Small intestine (tissue), 7 donors: ENCODE measurements around the gene OGFOD2. TPM values are rescaled to one million over a fixed set of nuclear protein-coding genes. Genes with fewer than 3 reads are reported as not detected.

Experiments used
- DNase-seq, 2 donors: peaks; one replicate each; pipeline versions ENCODE4 v3.0.0 to v3.0.0-alpha.2; 2013
- FAIRE-seq: peaks from 2 replicates; lab custom pipeline; 2012; peaks lifted over from hg19 to GRCh38; lab: Jason Lieb, UNC
- H3K27ac ChIP-seq, 3 donors: one replicate each; pipeline ENCODE4 v1.5.1; 2013; ENCODE audit warnings: low read length in 2 of 3, mild to moderate bottlenecking in 2 of 3, control low read depth in 1 of 3, inconsistent platforms in 1 of 3, low read depth in 1 of 3, moderate library complexity in 1 of 3
- H3K27me3 ChIP-seq, 3 donors: one replicate each; pipeline ENCODE4 v1.6.1; 2013; ENCODE audit warnings: low read length in 3 of 3, inconsistent platforms in 1 of 3; ENCODE audit not compliant: control insufficient read depth in 3 of 3, insufficient read depth in 3 of 3
- H3K36me3 ChIP-seq, 3 donors: one replicate each; pipeline ENCODE4 v1.6.1; 2013; ENCODE audit warnings: low read length in 3 of 3, inconsistent platforms in 1 of 3, low read depth in 1 of 3, mild to moderate bottlenecking in 1 of 3, moderate library complexity in 1 of 3; ENCODE audit not compliant: control insufficient read depth in 3 of 3, insufficient read depth in 2 of 3
- H3K4me1 ChIP-seq, 3 donors: one replicate each; pipeline ENCODE4 v1.6.1; 2013; ENCODE audit warnings: low read length in 2 of 3, inconsistent platforms in 1 of 3, low read depth in 1 of 3, mild to moderate bottlenecking in 1 of 3, moderate library complexity in 1 of 3; ENCODE audit not compliant: control insufficient read depth in 3 of 3, insufficient read depth in 2 of 3
- H3K4me3 ChIP-seq, 3 donors: one replicate each; pipeline ENCODE4 v1.5.1; 2013; ENCODE audit warnings: low read length in 3 of 3, control low read depth in 1 of 3, inconsistent platforms in 1 of 3, low read depth in 1 of 3, mild to moderate bottlenecking in 1 of 3, moderate library complexity in 1 of 3
- H3K9me3 ChIP-seq, 2 donors: one replicate each; pipeline ENCODE4 v1.6.1; 2013; ENCODE audit warnings: low read depth in 1 of 2, low read length in 1 of 2; ENCODE audit not compliant: control insufficient read depth in 2 of 2, insufficient read depth in 1 of 2
- WGBS, 3 donors: extraction: QIAGEN DNeasy Blood & Tissue Kit; methylation state at CpG; one replicate each; pipeline ENCODE4 v1.1.7; 2013; 5-methylcytosine and 5-hydroxymethylcytosine counted together
- polyA plus RNA-seq, 4 donors: library from polyadenylated mRNA; stranded (reverse) in 3 of 4; unstranded in 1 of 4; fragments of 200-250 nt in 3 of 4; fragments of 120-200 nt in 1 of 4; gene quantifications; one replicate each; pipeline versions ENCODE4 v1.2.1 to v1.2.3, GENCODE V29; 2013
- donor health status: healthy with polysubstance abuse.
- donor health status: control.
- donor health status: control.
- donor health status: Bipolar disorder and iron deficiency.
- donor health status: healthy.

Gene OGFOD2
- polyA plus RNA-seq, 4 donors = 25.0 to 30.3 (median 27.4) TPM

GRCh38 chr12:123027726-123028445 lies 52.8 kb downstream of the OGFOD2 start:
- Histone ChIP-seq H3K27ac (no peak overlapping the region), H3K36me3 (peaks cover 2 to 36% (median 2%) of the 10 kb centered on the region in 3 donors), H3K9me3 (no peaks in the 10 kb centered on the region), H3K4me3 (no peak overlapping the region), H3K4me1 (no peaks in the 10 kb centered on the region), H3K27me3 (no peaks in the 10 kb centered on the region)
- 83 to 91% (median 87%) methylated on average over 19 of the region's 19 CpGs for WGBS, 3 donors
- FAIRE-seq (no peak), DNase-seq (no peak)

GRCh38 chr12:123028475-123028874 lies 53.4 kb downstream of the OGFOD2 start:
- DNase-seq = peak in 1 of 2 donors; percentile 47
- FAIRE-seq = no peak
- Histone ChIP-seq H3K36me3 (peaks cover 2 to 42% (median 2%) of the 10 kb centered on the region in 3 donors), H3K9me3 (no peaks in the 10 kb centered on the region), H3K4me1 (no peaks in the 10 kb centered on the region), H3K4me3 (no peak overlapping the region), H3K27ac (no peak overlapping the region), H3K27me3 (no peaks in the 10 kb centered on the region)
- 76 to 78% (median 77%) methylated on average over 7 of the region's 7 CpGs for WGBS, 3 donors

- H3K4me3 ChIP-seq = no peak overlapping the region
- no peaks in the 10 kb centered on the region for H3K4me1 ChIP-seq
- DNase-seq = no peak
- H3K27ac ChIP-seq = no peak overlapping the region
- peaks cover 2 to 50% (median 2%) of the 10 kb centered on the region in 3 donors for H3K36me3 ChIP-seq
- no peaks in the 10 kb centered on the region for H3K27me3 ChIP-seq
- FAIRE-seq = no peak
- H3K9me3 ChIP-seq = no peaks in the 10 kb centered on the region
Observed at GRCh38 chr12:123029550-123029949, 54.5 kb downstream of the OGFOD2 start.

Other genes starting within 250 kb of the OGFOD2 start
- gene HCAR1, start 244.4 kb upstream of the OGFOD2 start, polyA plus RNA-seq = under 1 TPM in 2 of 4 donors, not detected in 2; 0.16 to 0.27 TPM
- 10 to 100 TPM; 23.7 to 56.0 (median 31.7) TPM for gene DENR, start 222.4 kb upstream of the OGFOD2 start, polyA plus RNA-seq
- under 1 TPM in 3 of 4 donors, not detected in 1; 0.13 to 0.35 (median 0.27) TPM for gene CCDC62, start 200.7 kb upstream of the OGFOD2 start, polyA plus RNA-seq
- 100 to 1,000 TPM in 2 of 4 donors, 10 to 100 TPM in 2; 37.6 to 284 (median 98.8) TPM for gene HIP1R, start 139.8 kb upstream of the OGFOD2 start, polyA plus RNA-seq
- gene VPS37B, start 79.1 kb upstream of the OGFOD2 start, polyA plus RNA-seq = 10 to 100 TPM; 22.8 to 31.4 (median 25.1) TPM
- 1 to 10 TPM; 2.5 to 6.6 (median 4.7) TPM for gene ABCB9, start 8.8 kb upstream of the OGFOD2 start, polyA plus RNA-seq
- 100 to 1,000 TPM; 197 to 434 (median 332) TPM for gene ARL6IP4, start 5.4 kb downstream of the OGFOD2 start, polyA plus RNA-seq
- 1 to 10 TPM; 2.2 to 8.0 (median 4.2) TPM for gene PITPNM2, start 175.8 kb downstream of the OGFOD2 start, polyA plus RNA-seq